ENCODE measurements around the gene TMEM135. TPM values are rescaled to one million over a fixed set of nuclear protein-coding genes. Genes with fewer than 3 reads are reported as not detected.
A peak's percentile ranks its signal among the peaks of the same experiment; 100 is the strongest.

Gene TMEM135
- total RNA-seq, 1 donor = 35.8 TPM

GRCh38 chr11:87252869-87253268 is 215.1 kb downstream of the TMEM135 start:
- H3K36me3 ChIP-seq (ENCODE audit: insufficient read depth, low read length) = no peaks in the 10 kb centered on the region
- no peak for DNase-seq (ENCODE audit: insufficient read length, low spot score, missing footprints)

GRCh38 chr11:87254562-87254961 is 216.8 kb downstream of the TMEM135 start:
- Histone ChIP-seq H3K4me1 (ENCODE audit: insufficient read depth, low read length) (no peaks in the 10 kb centered on the region), H3K27ac (ENCODE audit: low read depth, low read length) (no peak overlapping the region), H4K20me1 (ENCODE audit: insufficient read depth, low read length) (no peaks in the 10 kb centered on the region), H2AFZ (ENCODE audit: low read length) (no peak overlapping the region), H3K4me2 (ENCODE audit: insufficient read depth, low read length) (no peak overlapping the region), H3K4me3 (ENCODE audit: insufficient read depth, low read length) (no peak overlapping the region), H3K36me3 (ENCODE audit: insufficient read depth, low read length) (no peaks in the 10 kb centered on the region), H3K9me3 (ENCODE audit: low read depth, low read length) (no peaks in the 10 kb centered on the region), H3K27me3 (ENCODE audit: insufficient read depth, low read length) (no peaks in the 10 kb centered on the region), H3K79me2 (ENCODE audit: insufficient read depth, low read length) (no peaks in the 10 kb centered on the region)
- TF ChIP-seq, protein P1, sequence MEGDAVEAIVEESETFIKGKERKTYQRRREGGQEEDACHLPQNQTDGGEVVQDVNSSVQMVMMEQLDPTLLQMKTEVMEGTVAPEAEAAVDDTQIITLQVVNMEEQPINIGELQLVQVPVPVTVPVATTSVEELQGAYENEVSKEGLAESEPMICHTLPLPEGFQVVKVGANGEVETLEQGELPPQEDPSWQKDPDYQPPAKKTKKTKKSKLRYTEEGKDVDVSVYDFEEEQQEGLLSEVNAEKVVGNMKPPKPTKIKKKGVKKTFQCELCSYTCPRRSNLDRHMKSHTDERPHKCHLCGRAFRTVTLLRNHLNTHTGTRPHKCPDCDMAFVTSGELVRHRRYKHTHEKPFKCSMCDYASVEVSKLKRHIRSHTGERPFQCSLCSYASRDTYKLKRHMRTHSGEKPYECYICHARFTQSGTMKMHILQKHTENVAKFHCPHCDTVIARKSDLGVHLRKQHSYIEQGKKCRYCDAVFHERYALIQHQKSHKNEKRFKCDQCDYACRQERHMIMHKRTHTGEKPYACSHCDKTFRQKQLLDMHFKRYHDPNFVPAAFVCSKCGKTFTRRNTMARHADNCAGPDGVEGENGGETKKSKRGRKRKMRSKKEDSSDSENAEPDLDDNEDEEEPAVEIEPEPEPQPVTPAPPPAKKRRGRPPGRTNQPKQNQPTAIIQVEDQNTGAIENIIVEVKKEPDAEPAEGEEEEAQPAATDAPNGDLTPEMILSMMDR (IDR thresholded peaks at IDR 0.05; ENCODE audit: extremely low read depth, low read depth, low read length) = no peak
- no peak for DNase-seq (ENCODE audit: insufficient read length, low spot score, missing footprints)

More at GRCh38 chr11:87252869-87253268, 215.1 kb downstream of the TMEM135 start:
- no peak overlapping the region for H3K27ac ChIP-seq (ENCODE audit: low read depth, low read length)
- no peaks in the 10 kb centered on the region for H3K9me3 ChIP-seq (ENCODE audit: low read depth, low read length)
- no peaks in the 10 kb centered on the region for H3K79me2 ChIP-seq (ENCODE audit: insufficient read depth, low read length)
- no peaks in the 10 kb centered on the region for H3K4me1 ChIP-seq (ENCODE audit: insufficient read depth, low read length)
- no peaks in the 10 kb centered on the region for H4K20me1 ChIP-seq (ENCODE audit: insufficient read depth, low read length)
- TF ChIP-seq, protein P1 (IDR thresholded peaks at IDR 0.05; ENCODE audit: extremely low read depth, low read depth, low read length) = no peak
- H3K27me3 ChIP-seq (ENCODE audit: insufficient read depth, low read length) = no peaks in the 10 kb centered on the region
- H3K4me3 ChIP-seq (ENCODE audit: insufficient read depth, low read length) = no peak overlapping the region
- H3K4me2 ChIP-seq (ENCODE audit: insufficient read depth, low read length) = no peak overlapping the region
- H2AFZ ChIP-seq (ENCODE audit: low read length) = no peak overlapping the region

GRCh38 chr11:87255589-87255988 is 217.9 kb downstream of the TMEM135 start:
- no peak overlapping the region for H3K27ac ChIP-seq (ENCODE audit: low read depth, low read length)
- no peak overlapping the region for H3K4me3 ChIP-seq (ENCODE audit: insufficient read depth, low read length)
- H3K9me3 ChIP-seq (ENCODE audit: low read depth, low read length) = no peaks in the 10 kb centered on the region
- no peaks in the 10 kb centered on the region for H4K20me1 ChIP-seq (ENCODE audit: insufficient read depth, low read length)
- TF ChIP-seq, protein P1 (IDR thresholded peaks at IDR 0.05; ENCODE audit: extremely low read depth, low read depth, low read length) = no peak
- H3K4me2 ChIP-seq (ENCODE audit: insufficient read depth, low read length) = no peak overlapping the region
- H3K36me3 ChIP-seq (ENCODE audit: insufficient read depth, low read length) = no peaks in the 10 kb centered on the region
- peaks cover 5% of the 10 kb centered on the region for H3K4me1 ChIP-seq (ENCODE audit: insufficient read depth, low read length)
- no peaks in the 10 kb centered on the region for H3K27me3 ChIP-seq (ENCODE audit: insufficient read depth, low read length)
- H2AFZ ChIP-seq (ENCODE audit: low read length) = no peak overlapping the region
- H3K79me2 ChIP-seq (ENCODE audit: insufficient read depth, low read length) = no peaks in the 10 kb centered on the region
- no peak for DNase-seq (ENCODE audit: insufficient read length, low spot score, missing footprints)

DNA sequence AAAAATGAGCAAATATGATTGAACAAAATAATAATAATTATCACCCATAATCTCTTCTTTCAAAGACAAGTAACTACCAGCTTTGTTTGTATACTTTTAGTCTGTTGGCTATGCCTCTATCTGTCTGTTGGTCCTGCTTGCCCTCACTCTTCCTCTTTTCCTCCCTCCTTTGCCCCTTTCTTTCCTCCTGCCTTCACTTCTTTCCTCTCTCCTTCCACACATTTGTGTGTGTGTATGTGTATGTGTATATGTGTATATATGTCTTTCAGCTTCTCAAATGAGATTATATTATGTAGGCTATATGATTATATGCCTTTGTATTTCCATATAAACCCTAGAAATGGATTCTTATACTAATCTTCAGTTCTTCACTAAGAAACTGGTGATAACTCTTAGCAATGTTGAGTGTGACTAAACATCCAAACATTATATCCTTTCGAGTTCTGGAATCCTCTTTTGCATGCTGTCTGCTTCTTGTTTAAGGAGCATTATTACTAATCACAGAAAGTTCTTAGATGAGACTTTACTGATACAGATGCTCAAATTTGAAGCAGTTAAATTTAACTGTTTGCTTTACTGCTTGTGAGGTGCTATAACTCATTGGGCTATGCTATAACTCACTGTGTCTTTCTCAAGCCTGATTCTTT is 219.1 kb downstream of the TMEM135 start:
- H3K27me3 ChIP-seq (ENCODE audit: insufficient read depth, low read length) = no peaks in the 10 kb centered on the region
- TF ChIP-seq, protein P1 (IDR thresholded peaks at IDR 0.05; ENCODE audit: extremely low read depth, low read depth, low read length) = no peak
- H3K4me1 ChIP-seq (ENCODE audit: insufficient read depth, low read length) = peaks cover 9% of the 10 kb centered on the region
- DNase-seq (ENCODE audit: insufficient read length, low spot score, missing footprints) = peak; percentile 79
- no peaks in the 10 kb centered on the region for H3K9me3 ChIP-seq (ENCODE audit: low read depth, low read length)
- H2AFZ ChIP-seq (ENCODE audit: low read length) = no peak overlapping the region
- H3K27ac ChIP-seq (ENCODE audit: low read depth, low read length) = no peak overlapping the region
- no peaks in the 10 kb centered on the region for H3K79me2 ChIP-seq (ENCODE audit: insufficient read depth, low read length)
- H3K36me3 ChIP-seq (ENCODE audit: insufficient read depth, low read length) = no peaks in the 10 kb centered on the region
- no peak overlapping the region for H3K4me2 ChIP-seq (ENCODE audit: insufficient read depth, low read length)
- H3K4me3 ChIP-seq (ENCODE audit: insufficient read depth, low read length) = no peak overlapping the region
- H4K20me1 ChIP-seq (ENCODE audit: insufficient read depth, low read length) = no peaks in the 10 kb centered on the region

Measured in osteoblast (primary cell).